Thoracic aorta (tissue), 2 donors: ENCODE measurements around the gene KIAA0232. TPM values are rescaled to one million over a fixed set of nuclear protein-coding genes. Genes with fewer than 3 reads are reported as not detected.
A peak's percentile ranks its signal among the peaks of the same experiment; 100 is the strongest.

Experiments used
- ATAC-seq: fragments of 150-250 bp; one replicate; pipeline ENCODE4 v1.8.0; 2017; ENCODE audit warnings: low read depth; ENCODE audit not compliant: insufficient number of reproducible peaks, low FRiP score
- DNase-seq: peaks from one replicate; pipeline ENCODE4 v3.0.0-alpha.2; 2020; ENCODE audit warnings: low spot score
- H3K27ac ChIP-seq, 2 donors: fragments of 200-600 bp; sonication (generic); 1 replicate in 1 of 2; 2 replicates in 1 of 2; pipeline ENCODE4 v1.5.1; 2016; ENCODE audit warnings: mild to moderate bottlenecking in 2 of 2, moderate library complexity in 2 of 2
- H3K27me3 ChIP-seq: fragments of 200-600 bp; sonication (generic); replicated peaks from 2 replicates; pipeline ENCODE4 v1.6.0; 2016; ENCODE audit warnings: mild to moderate bottlenecking; ENCODE audit not compliant: insufficient read depth
- H3K36me3 ChIP-seq: fragments of 200-600 bp; sonication (generic); one replicate; pipeline ENCODE4 v1.5.1; 2016
- H3K4me1 ChIP-seq, 2 donors: fragments of 200-600 bp; sonication (generic); 1 replicate in 1 of 2; 2 replicates in 1 of 2; pipeline versions ENCODE4 v1.5.1 to v1.6.0; 2016; ENCODE audit warnings: low read depth in 2 of 2, mild to moderate bottlenecking in 1 of 2; ENCODE audit not compliant: control insufficient read depth in 1 of 2
- H3K4me3 ChIP-seq: fragments of 200-600 bp; sonication (generic); 2 replicates; pipeline ENCODE4 v1.5.1; 2016; ENCODE audit warnings: mild to moderate bottlenecking
- H3K9me3 ChIP-seq: fragments of 200-600 bp; sonication (generic); 2 replicates; pipeline ENCODE4 v1.5.1; 2016
- total RNA-seq, 2 donors: library from RNA; depleted of rRNA; stranded (reverse); fragments of >200 nt; gene quantifications; one replicate each; pipeline versions ENCODE4 v1.1.0 to v1.2.3, GENCODE V29; 2016
- TF ChIP-seq, protein P1 (sequence below): fragments of 200-600 bp; sonication (generic); IDR thresholded peaks from one replicate; pipeline ENCODE4 v1.5.1; 2019; ENCODE audit warnings: antibody characterized with exemption

The KIAA0232 gene
- total RNA-seq, 2 donors from 2014 or later: 56.9 to 80.8 TPM

DNA sequence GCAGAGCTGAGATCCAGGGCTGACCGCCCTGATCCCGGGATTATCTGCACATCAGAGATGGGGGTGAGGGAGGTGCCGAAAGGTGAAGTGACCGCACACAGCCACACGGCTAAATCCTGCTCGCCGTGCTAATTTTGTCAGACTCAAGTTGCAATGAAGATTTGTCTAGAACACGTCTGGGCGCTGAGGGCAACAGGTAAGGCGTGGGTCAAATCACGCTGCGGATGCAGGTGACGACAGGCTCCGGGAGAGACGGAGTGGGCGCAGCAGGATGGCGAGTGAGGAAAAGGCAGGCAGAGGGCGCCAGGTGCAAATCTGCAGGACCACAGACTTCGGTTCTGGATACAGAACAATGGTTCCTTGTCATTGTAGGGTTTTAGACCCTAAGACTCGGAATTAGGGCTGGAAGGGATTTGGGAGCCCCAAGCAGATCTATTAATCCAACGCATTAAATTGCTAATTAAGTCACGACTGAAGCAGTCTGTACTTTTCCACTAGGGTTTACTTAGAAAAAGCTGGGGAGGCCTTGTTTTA is 125.2 kb downstream of the KIAA0232 start:
- H3K27ac ChIP-seq: no peak overlapping the region
- peaks cover 23 to 40% of the 10 kb centered on the region in 2 donors for H3K4me1 ChIP-seq
- TF ChIP-seq, protein P1, sequence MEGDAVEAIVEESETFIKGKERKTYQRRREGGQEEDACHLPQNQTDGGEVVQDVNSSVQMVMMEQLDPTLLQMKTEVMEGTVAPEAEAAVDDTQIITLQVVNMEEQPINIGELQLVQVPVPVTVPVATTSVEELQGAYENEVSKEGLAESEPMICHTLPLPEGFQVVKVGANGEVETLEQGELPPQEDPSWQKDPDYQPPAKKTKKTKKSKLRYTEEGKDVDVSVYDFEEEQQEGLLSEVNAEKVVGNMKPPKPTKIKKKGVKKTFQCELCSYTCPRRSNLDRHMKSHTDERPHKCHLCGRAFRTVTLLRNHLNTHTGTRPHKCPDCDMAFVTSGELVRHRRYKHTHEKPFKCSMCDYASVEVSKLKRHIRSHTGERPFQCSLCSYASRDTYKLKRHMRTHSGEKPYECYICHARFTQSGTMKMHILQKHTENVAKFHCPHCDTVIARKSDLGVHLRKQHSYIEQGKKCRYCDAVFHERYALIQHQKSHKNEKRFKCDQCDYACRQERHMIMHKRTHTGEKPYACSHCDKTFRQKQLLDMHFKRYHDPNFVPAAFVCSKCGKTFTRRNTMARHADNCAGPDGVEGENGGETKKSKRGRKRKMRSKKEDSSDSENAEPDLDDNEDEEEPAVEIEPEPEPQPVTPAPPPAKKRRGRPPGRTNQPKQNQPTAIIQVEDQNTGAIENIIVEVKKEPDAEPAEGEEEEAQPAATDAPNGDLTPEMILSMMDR: no peak
- no peaks in the 10 kb centered on the region for H3K27me3 ChIP-seq
- no peaks in the 10 kb centered on the region for H3K36me3 ChIP-seq
- no peak overlapping the region for H3K4me3 ChIP-seq
- no peaks in the 10 kb centered on the region for H3K9me3 ChIP-seq
- DNase-seq (no peak), ATAC-seq (no peak)

GRCh38 chr4:6908432-6909112 is 126.0 kb downstream of the KIAA0232 start:
- ATAC-seq (no peak), DNase-seq (no peak)
- TF ChIP-seq, protein P1: no peak

DNA sequence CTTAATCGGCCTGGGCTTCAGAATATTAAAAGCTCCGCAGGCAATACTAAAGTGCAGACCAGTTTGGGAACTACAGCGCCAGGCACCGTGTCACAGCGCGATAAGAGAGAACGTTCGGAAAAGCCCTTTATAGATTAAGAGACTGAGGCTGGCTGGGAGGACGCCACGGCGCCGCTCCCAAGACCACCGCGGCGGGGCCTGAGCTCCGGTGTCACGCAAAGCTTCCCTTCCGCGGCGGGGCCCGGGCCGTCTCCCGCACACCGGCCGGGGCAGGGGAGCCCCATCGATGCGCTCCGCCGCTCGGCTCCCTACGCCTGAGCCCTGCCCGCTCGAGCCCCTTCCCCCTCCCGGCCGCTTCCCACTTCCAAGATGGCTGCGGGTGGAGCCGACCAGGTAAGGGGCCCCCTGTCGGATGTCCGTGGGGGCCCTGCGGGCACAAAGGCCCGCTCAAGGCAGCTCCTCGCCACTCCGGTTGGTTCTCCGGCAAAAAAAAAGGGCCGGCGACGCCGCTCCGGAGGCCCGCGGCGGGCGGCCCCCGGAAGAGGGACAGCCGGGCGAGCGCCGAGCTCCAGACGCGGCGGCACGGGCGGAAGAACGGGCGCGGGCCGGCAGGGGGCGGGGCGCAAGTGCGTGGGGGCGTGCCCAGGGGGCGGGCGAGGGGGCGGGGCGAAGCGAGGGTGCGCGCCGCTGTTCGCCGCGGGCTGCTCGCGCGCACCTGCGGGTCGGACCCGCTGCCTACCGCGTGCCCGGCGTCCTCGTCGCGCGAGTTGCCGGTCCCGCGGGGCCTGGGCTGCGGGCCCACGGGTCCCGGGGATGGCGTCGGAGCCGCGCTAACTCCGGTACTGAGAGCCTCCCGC is 126.8 kb downstream of the KIAA0232 start, which contains the start of gene TBC1D14:
Gene TBC1D14 (plus strand): TSS at position 714 of the 857 bp plus-strand sequence. CDS start 13,564 bp downstream, outside the sequence.
- peak; percentile 87 for ATAC-seq
- Histone ChIP-seq H3K4me3 (peak within 1 kb of the TSS; percentile 98), H3K36me3 (no peaks in the 10 kb centered on the region), H3K9me3 (no peaks in the 10 kb centered on the region), H3K4me1 (peaks cover 23 to 40% of the 10 kb centered on the region in 2 donors), H3K27me3 (no peaks in the 10 kb centered on the region), H3K27ac (peak within 1 kb of the TSS; percentile 98 to 99)
- TF ChIP-seq, protein P1: peak; percentile 22
- DNase-seq: peak; percentile 51

More at GRCh38 chr4:6908432-6909112, 126.0 kb downstream of the KIAA0232 start:
- Histone ChIP-seq H3K27me3 (no peaks in the 10 kb centered on the region), H3K9me3 (no peaks in the 10 kb centered on the region), H3K36me3 (no peaks in the 10 kb centered on the region), H3K4me1 (peaks cover 23 to 40% of the 10 kb centered on the region in 2 donors), H3K27ac (peak overlapping the region; percentile 98 to 99), H3K4me3 (peak overlapping the region; percentile 98)

DNA sequence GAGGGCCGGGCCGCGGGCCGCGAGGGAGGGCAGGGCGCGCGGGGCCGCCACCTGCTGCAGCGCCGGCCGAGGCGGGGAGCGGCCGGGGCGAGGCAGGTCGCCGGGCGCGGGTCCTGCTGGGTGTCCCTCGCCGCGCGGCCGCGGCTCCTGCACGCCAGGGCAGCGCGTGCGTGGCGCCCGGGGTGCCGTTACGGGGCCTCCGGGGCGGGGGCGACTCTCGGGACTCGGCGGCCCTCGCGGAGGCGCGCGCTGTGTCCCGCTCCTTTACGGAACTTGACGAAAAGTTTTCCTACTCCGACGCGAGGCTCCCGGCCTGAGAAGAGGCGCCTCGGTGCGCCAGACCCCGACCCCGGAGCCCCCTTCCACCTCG is 127.4 kb downstream of the KIAA0232 start:
- peaks cover 23 to 40% of the 10 kb centered on the region in 2 donors for H3K4me1 ChIP-seq
- DNase-seq (no peak), ATAC-seq (no peak)
- TF ChIP-seq, protein P1: no peak
- no peaks in the 10 kb centered on the region for H3K27me3 ChIP-seq
- peak overlapping the region; percentile 98 for H3K4me3 ChIP-seq
- no peaks in the 10 kb centered on the region for H3K9me3 ChIP-seq
- H3K36me3 ChIP-seq: no peaks in the 10 kb centered on the region
- peak overlapping the region; percentile 1 to 99 for H3K27ac ChIP-seq
